ENCODE results near the gene SNRPD3. TPM values are rescaled to one million over a fixed set of nuclear protein-coding genes. Genes with fewer than 3 reads are reported as not detected.

Gene SNRPD3
- total and polyA plus RNA-seq, 9 of the 15 experiments (the other 6 are each of a cell fraction or from before 2014, with no cell fraction given), result 131 to 366 (median 274) TPM

GRCh38 chr22:24555165-24556039 is at the start of gene SNRPD3 (continued):
- TF ChIP-seq RUNX1 (IDR thresholded peaks at IDR 0.05; ENCODE audit: low read depth) (no peak), RBM39 (optimal IDR thresholded peaks at IDR 0.05; ENCODE audit: low read depth, low read length) (no peak), OTX1 (CRISPR knock-in tag; IDR thresholded peaks at IDR 0.05) (no peak), ELF2 (CRISPR knock-in tag; IDR thresholded peaks at IDR 0.05) (peak; percentile 68; the same call in 1 of the 2 replicates), ZFP36 (IDR thresholded peaks at IDR 0.05; ENCODE audit: low read depth, low read length, partially characterized antibody) (no peak), SETDB1 (IDR thresholded peaks at IDR 0.05; ENCODE audit: low read length) (no peak), THAP12 (CRISPR knock-in tag; IDR thresholded peaks at IDR 0.05) (no peak), TCF3 (CRISPR knock-in tag; IDR thresholded peaks at IDR 0.05) (no peak), FOXJ3 (CRISPR knock-in tag; IDR thresholded peaks at IDR 0.05) (no peak), ARID2 (IDR thresholded peaks at IDR 0.05) (no peak), ATF3 (IDR thresholded peaks at IDR 0.05) (0 out of 2 replicates have a peak, but pooled peaks have one; percentile 43), ATF3 (CRISPR knock-in tag; conservative IDR thresholded peaks at IDR 0.05) (no peak), JUNB (CRISPR knock-in tag; conservative IDR thresholded peaks at IDR 0.05) (no peak), HDAC8 (tag; IDR thresholded peaks at IDR 0.05) (no peak), CBX5 (IDR thresholded peaks at IDR 0.05; ENCODE audit: borderline replicate concordance, low read depth) (no peak), NCOA1 (IDR thresholded peaks at IDR 0.05; ENCODE audit: low read depth) (peak; percentile 97), L3MBTL2 (IDR thresholded peaks at IDR 0.05) (peak; percentile 72), NCOA4 (IDR thresholded peaks at IDR 0.05; ENCODE audit: partially characterized antibody) (no peak), MAZ (CRISPR knock-in tag; conservative IDR thresholded peaks at IDR 0.05 in 1 of 2, IDR thresholded peaks at IDR 0.05 in 1 of 2) (peak; percentile 64 to 77; a peak in 3 of 4 replicates), ZNF644 (tag; IDR thresholded peaks at IDR 0.05; ENCODE audit: low read depth) (no peak), MTA1 (IDR thresholded peaks at IDR 0.05; ENCODE audit: borderline replicate concordance) (peak; percentile 40; the same call in 1 of the 2 replicates), MEF2D (tag; conservative IDR thresholded peaks at IDR 0.05; ENCODE audit: low read depth) (no peak), ZNF280B (CRISPR knock-in tag; IDR thresholded peaks at IDR 0.05) (no peak), DDX20 (tag; IDR thresholded peaks at IDR 0.05; ENCODE audit: low read depth) (no peak), IFI16 (CRISPR knock-in tag; IDR thresholded peaks at IDR 0.05) (no peak), E2F3 (CRISPR knock-in tag; IDR thresholded peaks at IDR 0.05) (peak; percentile 34)
